Measurements from ENCODE around the gene MT1H.

The MT1H gene

GRCh38 chr16:56637814-56638750 lies 31.5 kb upstream of the MT1H start, which contains the start of gene MT1A:
MT1A (plus strand) TSS chr16:56638666; CDS start chr16:56638739, 73 bp downstream.
- Histone ChIP-seq H3K9ac (ENCODE audit: low read length) (peak within 1 kb of the TSS; percentile 77), H3K23ac (ENCODE audit: low read length in 2 of 2) (peak within 1 kb of the TSS in 1 of 2 experiments; percentile 23), H3K4ac (ENCODE audit: low read depth in 1 of 2, low read length in 2 of 2) (peak within 1 kb of the TSS in 1 of 2 experiments; percentile 20), H4K91ac (ENCODE audit: low read length) (no peak within 1 kb of the TSS), H3K4me2 (ENCODE audit: low read length, poor library complexity, severe bottlenecking) (peak within 1 kb of the TSS; percentile 88), H2BK12ac (ENCODE audit: low read length in 2 of 2) (peak within 1 kb of the TSS in 1 of 2 experiments; percentile 55), H3K14ac (ENCODE audit: low read length in 2 of 2) (peak within 1 kb of the TSS in 1 of 2 experiments; percentile 76), H3K79me1 (replicated peaks; ENCODE audit: low read length, poor library complexity, severe bottlenecking) (no peaks in the 10 kb centered on the region), H2BK120ac (ENCODE audit: low read depth, low read length) (no peak within 1 kb of the TSS), H3K27ac (ENCODE audit: low read length, poor library complexity, severe bottlenecking) (no peak within 1 kb of the TSS), H3K4me1 (ENCODE audit: control insufficient read depth, insufficient read depth, low read depth, low read length) (peaks cover 19% of the 10 kb centered on the region), H2BK15ac (ENCODE audit: low read depth, poor library complexity, severe bottlenecking) (no peak within 1 kb of the TSS), H3K18ac (ENCODE audit: low read depth in 1 of 2, low read length in 2 of 2) (no peak within 1 kb of the TSS), H3K4me3 (ENCODE audit: insufficient read depth in 1 of 2, low read depth in 1 of 2, low read length in 2 of 2) (peak within 1 kb of the TSS; percentile 43 to 72), H2AFZ (ENCODE audit: low read depth, low read length) (peak within 1 kb of the TSS; percentile 34), H3K9me3 (ENCODE audit: control insufficient read depth, low read length) (no peaks in the 10 kb centered on the region), H2AK5ac (ENCODE audit: low read length, severe bottlenecking) (no peak within 1 kb of the TSS), H3K27me3 (ENCODE audit: control insufficient read depth in 1 of 2, insufficient read depth in 1 of 2, low read length in 2 of 2) (peaks cover 16 to 94% of the 10 kb centered on the region in 2 experiments), H4K8ac (ENCODE audit: low read length) (no peak within 1 kb of the TSS), H2BK5ac (ENCODE audit: low read depth, low read length, poor library complexity, severe bottlenecking) (no peak within 1 kb of the TSS), H3K36me3 (ENCODE audit: control insufficient read depth in 1 of 2, insufficient read depth in 2 of 2, low read depth in 1 of 2, low read length in 2 of 2) (no peaks in the 10 kb centered on the region)
- 2% methylated on average over 67 of the region's 68 CpGs for WGBS
- peak; percentile 36 for DNase-seq

DNA sequence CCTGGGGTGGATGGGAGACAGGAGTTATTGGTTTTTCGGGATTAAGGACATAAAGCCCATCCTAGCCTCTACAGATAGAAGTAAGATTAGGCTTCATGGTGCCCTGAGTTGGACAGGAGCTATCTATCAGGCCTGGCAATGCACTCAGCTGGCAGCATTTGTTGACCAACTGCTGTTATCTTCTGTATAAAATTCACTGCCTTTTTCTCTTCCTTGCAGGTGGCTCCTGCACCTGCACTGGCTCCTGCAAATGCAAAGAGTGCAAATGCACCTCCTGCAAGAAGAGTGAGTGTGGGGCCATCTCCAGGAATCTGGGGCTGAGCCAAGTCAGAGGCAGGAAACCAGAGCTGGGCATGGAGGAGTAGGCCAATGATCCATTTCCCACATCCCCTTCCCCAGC lies 30.6 kb upstream of the MT1H start:
- no peaks in the 10 kb centered on the region for H3K9me3 ChIP-seq (ENCODE audit: control insufficient read depth, low read length)
- WGBS: 60% methylated on average over 1 of the region's 1 CpG
- peaks cover 17 to 94% of the 10 kb centered on the region in 2 experiments for H3K27me3 ChIP-seq (ENCODE audit: control insufficient read depth in 1 of 2, insufficient read depth in 1 of 2, low read length in 2 of 2)

GRCh38 chr16:56640076-56640475 lies 29.5 kb upstream of the MT1H start:
- Histone ChIP-seq H2AK5ac (ENCODE audit: low read length, severe bottlenecking) (no peak overlapping the region), H3K18ac (ENCODE audit: low read depth in 1 of 2, low read length in 2 of 2) (no peak overlapping the region), H4K8ac (ENCODE audit: low read length) (no peak overlapping the region), H3K36me3 (ENCODE audit: control insufficient read depth in 1 of 2, insufficient read depth in 2 of 2, low read depth in 1 of 2, low read length in 2 of 2) (no peaks in the 10 kb centered on the region), H3K79me1 (replicated peaks; ENCODE audit: low read length, poor library complexity, severe bottlenecking) (no peaks in the 10 kb centered on the region), H2BK12ac (ENCODE audit: low read length in 2 of 2) (no peak overlapping the region), H2BK120ac (ENCODE audit: low read depth, low read length) (no peak overlapping the region), H3K4me1 (ENCODE audit: control insufficient read depth, insufficient read depth, low read depth, low read length) (peaks cover 23% of the 10 kb centered on the region), H2BK15ac (ENCODE audit: low read depth, poor library complexity, severe bottlenecking) (no peak overlapping the region), H3K4ac (ENCODE audit: low read depth in 1 of 2, low read length in 2 of 2) (no peak overlapping the region), H3K9ac (ENCODE audit: low read length) (no peak overlapping the region), H3K27ac (ENCODE audit: low read length, poor library complexity, severe bottlenecking) (no peak overlapping the region), H2AFZ (ENCODE audit: low read depth, low read length) (no peak overlapping the region), H3K4me2 (ENCODE audit: low read length, poor library complexity, severe bottlenecking) (no peak overlapping the region), H4K91ac (ENCODE audit: low read length) (no peak overlapping the region), H3K14ac (ENCODE audit: low read length in 2 of 2) (no peak overlapping the region), H3K27me3 (ENCODE audit: control insufficient read depth in 1 of 2, insufficient read depth in 1 of 2, low read length in 2 of 2) (peaks cover 23 to 94% of the 10 kb centered on the region in 2 experiments), H3K4me3 (ENCODE audit: insufficient read depth in 1 of 2, low read depth in 1 of 2, low read length in 2 of 2) (no peak overlapping the region), H2BK5ac (ENCODE audit: low read depth, low read length, poor library complexity, severe bottlenecking) (no peak overlapping the region), H3K9me3 (ENCODE audit: control insufficient read depth, low read length) (no peaks in the 10 kb centered on the region), H3K23ac (ENCODE audit: low read length in 2 of 2) (no peak overlapping the region)
- no peak for DNase-seq
- no CpG with 5 or more reads among the region's 1 CpG for WGBS

More for the DNA sequence above, 30.6 kb upstream of the MT1H start:
- Histone ChIP-seq H3K23ac (ENCODE audit: low read length in 2 of 2) (no peak overlapping the region), H3K79me1 (replicated peaks; ENCODE audit: low read length, poor library complexity, severe bottlenecking) (no peaks in the 10 kb centered on the region), H3K9ac (ENCODE audit: low read length) (no peak overlapping the region), H4K91ac (ENCODE audit: low read length) (no peak overlapping the region), H4K8ac (ENCODE audit: low read length) (no peak overlapping the region), H2AFZ (ENCODE audit: low read depth, low read length) (no peak overlapping the region), H3K36me3 (ENCODE audit: control insufficient read depth in 1 of 2, insufficient read depth in 2 of 2, low read depth in 1 of 2, low read length in 2 of 2) (no peaks in the 10 kb centered on the region), H3K4me3 (ENCODE audit: insufficient read depth in 1 of 2, low read depth in 1 of 2, low read length in 2 of 2) (no peak overlapping the region), H2BK15ac (ENCODE audit: low read depth, poor library complexity, severe bottlenecking) (no peak overlapping the region), H3K4ac (ENCODE audit: low read depth in 1 of 2, low read length in 2 of 2) (no peak overlapping the region), H2AK5ac (ENCODE audit: low read length, severe bottlenecking) (no peak overlapping the region), H3K18ac (ENCODE audit: low read depth in 1 of 2, low read length in 2 of 2) (no peak overlapping the region), H2BK120ac (ENCODE audit: low read depth, low read length) (no peak overlapping the region), H2BK12ac (ENCODE audit: low read length in 2 of 2) (no peak overlapping the region), H3K27ac (ENCODE audit: low read length, poor library complexity, severe bottlenecking) (no peak overlapping the region), H3K14ac (ENCODE audit: low read length in 2 of 2) (no peak overlapping the region), H2BK5ac (ENCODE audit: low read depth, low read length, poor library complexity, severe bottlenecking) (no peak overlapping the region), H3K4me1 (ENCODE audit: control insufficient read depth, insufficient read depth, low read depth, low read length) (peaks cover 26% of the 10 kb centered on the region), H3K4me2 (ENCODE audit: low read length, poor library complexity, severe bottlenecking) (no peak overlapping the region)
- no peak for DNase-seq

- Histone ChIP-seq H3K4me1 (ENCODE audit: control insufficient read depth, insufficient read depth, low read depth, low read length) (peaks cover 17% of the 10 kb centered on the region), H3K27me3 (ENCODE audit: control insufficient read depth in 1 of 2, insufficient read depth in 1 of 2, low read length in 2 of 2) (peaks cover 24 to 94% of the 10 kb centered on the region in 2 experiments), H3K18ac (ENCODE audit: low read depth in 1 of 2, low read length in 2 of 2) (no peak overlapping the region), H2AFZ (ENCODE audit: low read depth, low read length) (no peak overlapping the region), H2BK12ac (ENCODE audit: low read length in 2 of 2) (no peak overlapping the region), H3K4ac (ENCODE audit: low read depth in 1 of 2, low read length in 2 of 2) (no peak overlapping the region), H4K8ac (ENCODE audit: low read length) (no peak overlapping the region), H3K79me1 (replicated peaks; ENCODE audit: low read length, poor library complexity, severe bottlenecking) (no peaks in the 10 kb centered on the region), H3K27ac (ENCODE audit: low read length, poor library complexity, severe bottlenecking) (no peak overlapping the region), H3K4me2 (ENCODE audit: low read length, poor library complexity, severe bottlenecking) (no peak overlapping the region), H3K23ac (ENCODE audit: low read length in 2 of 2) (peak overlapping the region in 1 of 2 experiments; percentile 60), H2AK5ac (ENCODE audit: low read length, severe bottlenecking) (no peak overlapping the region), H3K36me3 (ENCODE audit: control insufficient read depth in 1 of 2, insufficient read depth in 2 of 2, low read depth in 1 of 2, low read length in 2 of 2) (no peaks in the 10 kb centered on the region), H4K91ac (ENCODE audit: low read length) (no peak overlapping the region), H2BK5ac (ENCODE audit: low read depth, low read length, poor library complexity, severe bottlenecking) (no peak overlapping the region), H2BK120ac (ENCODE audit: low read depth, low read length) (no peak overlapping the region), H3K9me3 (ENCODE audit: control insufficient read depth, low read length) (no peaks in the 10 kb centered on the region), H2BK15ac (ENCODE audit: low read depth, poor library complexity, severe bottlenecking) (no peak overlapping the region), H3K9ac (ENCODE audit: low read length) (no peak overlapping the region), H3K14ac (ENCODE audit: low read length in 2 of 2) (no peak overlapping the region), H3K4me3 (ENCODE audit: insufficient read depth in 1 of 2, low read depth in 1 of 2, low read length in 2 of 2) (no peak overlapping the region)
- no peak for DNase-seq
- 75% methylated on average over 2 of the region's 2 CpGs for WGBS
Observed at GRCh38 chr16:56641166-56641565, 28.4 kb upstream of the MT1H start.

Data from mesenchymal stem cell (in vitro differentiated cells and primary cell).